SH-SY5Y (cell line): Measurements from ENCODE around the gene KCNC3.

Experiments used
- GATA2 ChIP-seq: IDR thresholded peaks from 2 replicates; pipeline ENCODE4 v1.6.1; 2011; ENCODE audit warnings: mild to moderate bottlenecking, low read depth, low read length
- GATA3 ChIP-seq: IDR thresholded peaks from 2 replicates; pipeline ENCODE4 v1.6.1; 2011; ENCODE audit warnings: low read depth, mild to moderate bottlenecking, low read length, moderate library complexity

- no peak for TF ChIP-seq GATA2
- TF ChIP-seq GATA3: no peak
Observed at GRCh38 chr19:50290775-50291174, 38.4 kb downstream of the KCNC3 start.
